ENCODE results near the gene GCK.
A peak's percentile ranks its signal among the peaks of the same experiment; 100 is the strongest.
"Not testable (repeated sequence)": the region's sequence is repeated elsewhere in the genome, so short reads cannot be mapped to it uniquely, and the experiment has no call there.

Gene GCK

GRCh38 chr7:44139311-44140010, 49.8 kb downstream of the GCK start:
- no peak for DNase-seq

GRCh38 chr7:44138698-44139097, 50.5 kb downstream of the GCK start:
- no peak for DNase-seq

DNA sequence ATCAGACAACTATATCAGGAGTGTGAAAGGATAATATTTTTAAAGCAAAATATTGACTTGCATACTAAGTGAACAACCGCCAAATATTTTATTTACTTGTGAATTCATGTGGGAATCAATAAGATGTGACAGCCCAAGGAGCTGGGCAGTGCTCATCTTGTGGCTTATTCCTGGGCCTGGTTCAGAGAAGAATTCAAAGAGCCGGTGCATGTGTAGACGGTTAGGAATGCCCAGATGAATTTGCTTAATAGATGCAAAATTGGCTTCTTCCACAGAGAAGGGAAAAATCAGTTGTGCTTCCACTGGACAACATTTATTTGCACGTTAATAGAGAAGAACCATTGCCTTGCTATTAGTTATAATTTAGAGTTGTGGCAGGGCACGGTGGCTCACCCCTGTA, 52.5 kb downstream of the GCK start:
- no peak for DNase-seq

DNA sequence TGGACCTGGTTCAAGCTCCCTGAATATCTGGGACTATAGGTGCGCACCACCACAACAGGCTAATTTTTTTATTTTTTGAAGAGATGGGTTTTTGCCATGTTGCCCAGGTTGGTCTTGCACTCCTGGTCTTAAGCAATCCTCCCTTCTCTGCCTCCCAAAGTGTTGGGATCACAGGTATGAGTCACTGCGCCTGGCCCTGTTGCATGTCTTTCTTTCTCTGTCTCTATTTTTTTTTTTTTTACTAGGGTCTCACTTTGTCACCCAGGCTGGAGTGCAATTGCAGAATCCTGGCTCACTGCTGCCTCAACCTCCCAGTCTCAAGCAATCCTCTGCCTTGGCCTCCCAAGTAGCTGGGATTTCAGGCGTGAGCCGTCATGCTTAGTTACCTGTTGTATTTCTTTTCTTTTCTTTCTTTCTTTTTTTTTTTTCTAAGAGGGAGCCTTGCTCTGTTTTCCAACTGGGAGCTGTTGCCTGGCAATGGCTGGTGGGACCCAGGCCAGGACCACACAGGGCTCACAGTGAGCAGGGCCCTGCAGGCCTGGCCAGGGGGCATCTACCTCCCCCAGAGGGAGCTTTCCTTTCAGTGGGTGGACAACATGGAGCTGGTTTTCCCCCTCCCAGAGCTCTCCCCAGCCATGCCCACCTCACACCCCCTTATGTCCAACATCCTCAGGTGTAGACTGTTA, 54.2 kb downstream of the GCK start:
- DNase-seq, result no peak

GRCh38 chr7:44133295-44133694, 55.9 kb downstream of the GCK start:
- DNase-seq, result no peak

DNA sequence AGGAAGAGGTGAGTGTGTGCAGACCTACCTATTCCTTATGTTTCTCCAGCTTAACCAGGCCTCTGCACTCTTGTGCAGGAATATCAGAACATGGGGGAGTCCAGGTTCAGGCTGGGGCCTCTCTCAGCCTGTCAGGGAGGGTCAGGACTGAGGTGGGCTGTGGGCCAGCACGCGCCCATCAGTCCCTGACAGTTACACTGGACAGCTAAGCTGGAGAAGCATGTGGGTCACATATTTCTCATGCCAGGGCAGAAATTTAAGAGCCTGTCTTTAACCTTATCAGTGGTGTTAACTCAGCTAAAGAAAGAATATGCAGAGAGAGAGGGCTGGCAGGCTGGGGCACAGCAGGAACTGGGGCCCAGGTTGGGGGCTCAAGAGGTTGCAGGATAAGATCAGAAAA, 57.2 kb downstream of the GCK start:
- no peak for DNase-seq

- DNase-seq, result no peak
Measured at GRCh38 chr7:44131173-44132029, 57.8 kb downstream of the GCK start.

GRCh38 chr7:44128721-44129582, 60.3 kb downstream of the GCK start:
- no peak for DNase-seq

GRCh38 chr7:44127161-44127560, 62.1 kb downstream of the GCK start:
- DNase-seq, result no peak

GRCh38 chr7:44126574-44126973, 62.7 kb downstream of the GCK start:
- DNase-seq, result not testable (repeated sequence)

DNA sequence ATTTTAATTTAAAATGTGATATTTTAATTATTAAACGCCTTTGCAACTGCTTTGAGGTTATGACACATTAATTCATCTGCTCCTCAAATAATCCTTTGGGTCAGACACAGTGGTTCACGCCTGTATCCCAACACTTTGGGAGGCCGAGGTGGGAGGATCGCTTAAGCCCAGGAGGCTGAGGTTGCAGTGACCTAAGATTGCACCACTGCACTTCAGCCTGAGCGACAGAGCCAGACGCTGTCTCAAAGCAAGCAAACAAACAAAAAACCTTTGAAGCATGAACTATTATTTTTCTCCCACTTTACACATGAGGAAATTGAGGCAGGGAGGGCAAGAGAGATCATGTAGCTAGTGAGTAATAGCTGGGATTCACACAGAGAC, 64.4 kb downstream of the GCK start:
- no peak for DNase-seq

GRCh38 chr7:44123190-44124003, 65.8 kb downstream of the GCK start, which contains the start of gene POLD2:
Gene POLD2 (minus strand): TSS chr7:44123548. CDS start chr7:44122053, 1,495 bp downstream.
- peak; percentile 93 to 96 for DNase-seq

GRCh38 chr7:44122529-44122928, 66.7 kb downstream of the GCK start:
- DNase-seq, result no peak

DNA sequence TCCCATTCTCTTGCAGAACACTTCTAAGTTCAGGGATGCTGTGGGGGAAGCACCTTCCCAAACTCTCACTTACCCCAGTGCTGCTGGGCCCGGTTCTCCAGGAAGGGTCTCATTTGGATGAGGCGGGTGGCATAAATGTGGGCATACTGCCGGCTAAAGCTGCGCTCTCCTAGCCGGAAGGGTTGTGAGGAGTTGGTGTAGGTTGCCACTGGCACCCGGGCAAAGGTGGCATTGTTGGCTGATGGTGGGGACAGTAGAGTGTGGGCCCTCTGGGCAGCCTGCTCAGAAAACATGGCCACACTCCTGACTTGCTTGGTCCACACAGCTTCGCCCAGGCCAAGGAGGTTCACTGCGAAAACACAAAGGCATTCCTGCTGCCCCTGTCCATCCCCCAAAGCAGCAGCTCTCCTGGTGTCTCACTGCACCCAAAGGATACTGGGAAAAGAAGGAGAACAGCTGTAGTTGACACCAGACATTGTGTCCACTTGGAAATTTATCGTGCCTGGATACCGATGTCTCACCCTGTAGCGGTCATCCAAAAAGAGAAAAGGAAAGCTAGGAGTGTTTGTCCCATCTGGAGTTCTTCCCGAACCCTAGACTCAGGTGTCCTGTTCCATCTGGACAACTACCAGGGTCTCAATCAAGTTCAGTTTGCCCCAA, 67.3 kb downstream of the GCK start:
- no peak for DNase-seq

DNA sequence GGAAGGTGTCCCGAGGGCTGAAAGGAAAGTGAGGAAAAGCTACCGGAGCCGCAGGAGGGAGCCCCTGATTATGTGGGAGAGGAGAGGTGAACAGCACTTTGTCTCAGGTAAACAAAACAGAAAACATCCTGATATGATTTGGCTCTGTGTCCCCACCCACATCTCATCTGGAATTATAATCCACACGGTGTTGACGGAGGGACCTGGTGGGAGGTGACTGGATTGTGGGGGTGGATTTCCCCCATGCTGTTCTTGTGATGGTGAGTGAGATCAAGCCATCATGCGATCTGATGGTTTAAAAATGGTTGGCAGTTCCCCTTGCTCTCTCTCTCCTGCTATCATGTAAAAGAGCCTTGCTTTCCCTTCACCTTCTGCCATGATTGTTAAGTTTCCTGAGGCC, 68.8 kb downstream of the GCK start:
- no peak for DNase-seq

GRCh38 chr7:44119829-44120380, 69.3 kb downstream of the GCK start:
- no peak for DNase-seq

DNA sequence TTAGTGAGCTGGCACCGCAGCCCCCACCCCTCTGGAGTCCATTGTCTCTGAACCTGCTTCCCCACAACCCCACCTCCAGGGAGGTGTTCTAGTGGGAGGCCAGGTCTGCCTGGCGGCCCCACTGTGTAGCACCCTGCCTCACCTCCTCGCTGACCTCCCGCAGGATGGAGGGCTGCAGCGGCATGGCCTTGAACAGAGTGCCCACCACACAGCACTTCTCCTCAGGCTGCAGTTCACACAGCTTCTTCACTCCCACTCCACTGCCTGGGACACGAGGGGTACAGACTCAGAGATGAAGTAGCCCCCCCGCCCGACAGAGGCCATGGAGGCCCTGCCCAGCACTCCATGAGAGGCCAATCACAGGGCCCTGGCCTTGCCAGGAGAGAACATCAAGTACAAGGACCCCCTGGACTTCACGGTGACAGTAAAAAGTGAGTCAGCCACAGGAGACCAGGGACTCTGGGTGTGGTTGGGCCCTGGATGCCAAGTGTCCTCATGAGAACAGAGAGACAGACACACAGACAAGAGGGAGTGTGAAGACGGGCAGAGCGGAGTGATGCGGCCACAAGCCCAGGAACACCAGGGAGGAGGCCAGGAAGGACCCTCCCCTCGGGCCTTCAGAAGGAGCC, 71.3 kb downstream of the GCK start:
- DNase-seq, result no peak

DNA sequence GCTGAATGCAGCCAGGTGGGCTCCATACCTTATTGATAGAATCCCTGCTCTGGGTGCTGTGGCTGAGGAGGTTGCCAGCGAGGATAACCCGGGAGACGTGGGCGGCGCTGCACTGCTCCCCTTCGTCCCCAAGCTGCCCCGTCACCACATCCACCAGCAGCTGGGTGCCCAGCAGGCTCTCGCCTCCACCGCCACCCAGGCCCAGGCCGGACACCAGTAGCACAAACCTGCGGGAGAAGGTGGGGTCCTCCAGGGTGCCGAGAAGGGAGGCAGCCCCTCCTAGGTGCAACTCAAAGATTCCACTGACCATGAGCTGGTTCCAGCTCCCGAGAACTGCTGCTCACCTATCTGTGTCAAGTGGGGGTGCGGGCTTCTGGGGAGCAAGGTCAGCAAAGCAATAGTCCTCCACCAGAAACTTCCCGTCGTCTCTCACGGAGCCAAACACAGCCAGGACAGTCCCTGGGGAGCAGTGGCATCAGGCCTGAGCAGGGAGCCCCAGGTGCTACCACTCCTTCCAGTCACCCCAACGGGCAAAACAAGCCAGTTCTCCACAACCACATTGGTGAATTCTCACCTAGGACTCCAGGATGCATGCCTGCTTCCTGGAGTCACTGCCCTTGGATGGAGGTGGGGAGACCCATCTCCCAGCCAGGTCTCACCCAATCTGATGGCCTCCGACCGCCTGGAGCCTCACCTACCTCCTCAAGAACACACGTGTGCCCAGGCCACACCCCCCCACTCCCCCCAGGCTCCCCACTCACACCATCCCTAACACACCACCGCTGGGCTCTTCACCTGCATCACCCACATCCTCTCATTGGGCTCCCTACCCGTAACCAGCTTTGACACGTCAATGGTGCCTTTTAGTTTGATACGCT, 72.2 kb downstream of the GCK start:
- DNase-seq, result no peak

GRCh38 chr7:44116087-44116788, 73.0 kb downstream of the GCK start:
- no peak for DNase-seq

Data from NCI-H1930 (cell line).